Transverse colon (tissue), 4 donors: ENCODE results near the gene ARHGEF4. TPM values are rescaled to one million over a fixed set of nuclear protein-coding genes. Genes with fewer than 3 reads are reported as not detected.

ENCODE experiments used
- DNase-seq: peaks from one replicate; pipeline ENCODE4 v3.0.0-alpha.2; 2019
- H3K27ac ChIP-seq, 4 donors: fragments of 200-600 bp; sonication (generic); 2 replicates each; pipeline ENCODE4 v1.5.1; 2016 to 2018; ENCODE audit warnings: inconsistent platforms in 4 of 4
- H3K27me3 ChIP-seq: fragments of 200-600 bp; sonication (generic); 2 replicates; pipeline ENCODE4 v1.5.1; 2017; ENCODE audit warnings: inconsistent platforms
- H3K36me3 ChIP-seq, 4 donors: fragments of 200-600 bp; sonication (generic); 2 replicates each; pipeline ENCODE4 v1.5.1; 2017 to 2019; ENCODE audit warnings: inconsistent platforms in 4 of 4
- H3K4me1 ChIP-seq, 4 donors: fragments of 200-600 bp; sonication (generic); 2 replicates each; pipeline ENCODE4 v1.5.1; 2017 to 2020; ENCODE audit warnings: inconsistent platforms in 4 of 4
- H3K4me3 ChIP-seq, 4 donors: fragments of 200-600 bp; sonication (generic); 1 replicate in 1 of 4; 2 replicates in 3 of 4; pipeline versions ENCODE4 v1.5.1 to v1.6.1; 2017 to 2019; ENCODE audit warnings: inconsistent platforms in 4 of 4
- H3K9me3 ChIP-seq, 2 donors: fragments of 200-600 bp; sonication (generic); 2 replicates each; pipeline ENCODE4 v1.5.1; 2017 to 2019; ENCODE audit warnings: inconsistent platforms in 2 of 2
- EP300 ChIP-seq: sonication (generic); formaldehyde crosslinking; IDR thresholded peaks from one replicate; pipeline ENCODE4 v1.6.1; 2017; ENCODE audit warnings: antibody characterized with exemption, low read depth
- POLR2A ChIP-seq: fragments of 450-650 bp; IDR thresholded peaks from one replicate; pipeline ENCODE4 v1.6.1; 2016; ENCODE audit warnings: antibody characterized with exemption, mild to moderate bottlenecking, moderate library complexity
- POLR2AphosphoS5 ChIP-seq, 3 donors: sonication (generic); formaldehyde crosslinking; IDR thresholded peaks; one replicate each; pipeline ENCODE4 v1.6.1; 2016; ENCODE audit warnings: antibody characterized with exemption in 3 of 3
- WGBS, 2 donors: methylation state at CpG; one replicate each; pipeline ENCODE4 v1.1.5; 2018; ENCODE audit warnings: low coverage in 1 of 2; 5-methylcytosine and 5-hydroxymethylcytosine counted together
- in situ Hi-C, 4 donors: fragments of 200-750 bp; cut with MboI; loops; one replicate each; pipeline versions ENCODE4 v1.15.0 to v1.15.1; 2017; ENCODE audit warnings: low sequenced_read_pairs in 3 of 4, low pct_ligation_motif_present in 1 of 4, low pct_unique_long_range_greater_than_20kb in 1 of 4
- intact Hi-C: fragments of 100-400 bp; cut with DNase I; formaldehyde crosslinking; loops from one replicate; pipeline ENCODE4 v1.15.1; 2023; ENCODE audit warnings: low total_unique reads
- total RNA-seq, 4 donors: library from RNA; depleted of rRNA; stranded (reverse); fragments of >200 nt; gene quantifications; one replicate each; pipeline ENCODE4 v1.1.0, GENCODE V29; 2016
- TF ChIP-seq, protein P1 (sequence below), 5 experiments: fragments of 200-600 bp in 3 of 5; fragments of 450-650 bp in 2 of 5; sonication (generic) in 3 of 5; IDR thresholded peaks; 1 replicate in 2 of 5; 2 replicates in 3 of 5; pipeline ENCODE4 v1.5.1; 2016 to 2017; ENCODE audit warnings: antibody characterized with exemption in 5 of 5, inconsistent platforms in 3 of 5, mild to moderate bottlenecking in 2 of 5, moderate library complexity in 1 of 5

Gene ARHGEF4
- total RNA-seq, 4 donors from 2014 or later: 1.2 to 16.8 (median 1.7) TPM

- H3K27ac ChIP-seq: no peak overlapping the region
- in situ Hi-C loops: no loop called here
- H3K36me3 ChIP-seq: no peaks in the 10 kb centered on the region
- H3K4me1 ChIP-seq: peaks cover 0 to 5% (median 1%) of the 10 kb centered on the region in 4 donors
- intact Hi-C loops: no loop called here
- no peak for TF ChIP-seq EP300
- TF ChIP-seq, protein P1, sequence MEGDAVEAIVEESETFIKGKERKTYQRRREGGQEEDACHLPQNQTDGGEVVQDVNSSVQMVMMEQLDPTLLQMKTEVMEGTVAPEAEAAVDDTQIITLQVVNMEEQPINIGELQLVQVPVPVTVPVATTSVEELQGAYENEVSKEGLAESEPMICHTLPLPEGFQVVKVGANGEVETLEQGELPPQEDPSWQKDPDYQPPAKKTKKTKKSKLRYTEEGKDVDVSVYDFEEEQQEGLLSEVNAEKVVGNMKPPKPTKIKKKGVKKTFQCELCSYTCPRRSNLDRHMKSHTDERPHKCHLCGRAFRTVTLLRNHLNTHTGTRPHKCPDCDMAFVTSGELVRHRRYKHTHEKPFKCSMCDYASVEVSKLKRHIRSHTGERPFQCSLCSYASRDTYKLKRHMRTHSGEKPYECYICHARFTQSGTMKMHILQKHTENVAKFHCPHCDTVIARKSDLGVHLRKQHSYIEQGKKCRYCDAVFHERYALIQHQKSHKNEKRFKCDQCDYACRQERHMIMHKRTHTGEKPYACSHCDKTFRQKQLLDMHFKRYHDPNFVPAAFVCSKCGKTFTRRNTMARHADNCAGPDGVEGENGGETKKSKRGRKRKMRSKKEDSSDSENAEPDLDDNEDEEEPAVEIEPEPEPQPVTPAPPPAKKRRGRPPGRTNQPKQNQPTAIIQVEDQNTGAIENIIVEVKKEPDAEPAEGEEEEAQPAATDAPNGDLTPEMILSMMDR (IDR thresholded peaks at IDR 0.05): no peak
- no peak for TF ChIP-seq POLR2A
- no peak for TF ChIP-seq POLR2AphosphoS5 (IDR thresholded peaks at IDR 0.05)
- no peak overlapping the region for H3K4me3 ChIP-seq
- no peak for DNase-seq
- peaks cover 46% of the 10 kb centered on the region for H3K27me3 ChIP-seq
- WGBS, 2 donors: 82 to 90% methylated on average over 4 to 14 of the region's 14 CpGs
- no peaks in the 10 kb centered on the region for H3K9me3 ChIP-seq
Measured at GRCh38 chr2:130966775-130967490, 130.2 kb downstream of the ARHGEF4 start.

DNA sequence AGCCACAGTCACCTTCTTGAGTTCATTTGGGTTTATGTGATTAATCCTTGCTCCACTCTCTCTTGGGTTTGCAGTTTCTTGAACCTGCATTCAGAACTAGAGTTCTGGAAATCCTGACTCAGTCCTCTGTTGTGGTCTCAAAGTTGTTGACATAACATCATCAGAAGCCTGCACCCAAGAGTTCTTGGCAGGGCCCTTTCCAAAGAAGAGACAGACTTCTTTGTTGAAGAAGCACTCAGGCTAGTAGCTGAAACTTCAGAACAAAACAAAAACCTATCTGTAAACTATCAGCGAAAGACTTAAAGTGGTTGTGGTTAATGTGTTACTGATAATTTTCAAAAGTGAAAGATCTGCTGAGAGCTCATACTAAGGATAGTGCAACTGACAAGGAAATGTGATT is 135.7 kb downstream of the ARHGEF4 start:
- H3K9me3 ChIP-seq: peaks cover 0 to under 1% of the 10 kb centered on the region in 2 donors
- H3K36me3 ChIP-seq: no peaks in the 10 kb centered on the region
- TF ChIP-seq POLR2AphosphoS5 (IDR thresholded peaks at IDR 0.05) (no peak), POLR2A (no peak), EP300 (no peak)
- TF ChIP-seq, protein P1 (IDR thresholded peaks at IDR 0.05): no peak
- intact Hi-C loops (no loop called here), in situ Hi-C loops (no loop called here)
- H3K27ac ChIP-seq: no peak overlapping the region
- H3K4me1 ChIP-seq: no peaks in the 10 kb centered on the region
- H3K27me3 ChIP-seq: no peaks in the 10 kb centered on the region
- DNase-seq: no peak
- no peak overlapping the region for H3K4me3 ChIP-seq
- 38 to 40% methylated on average over 1 of the region's 1 CpG for WGBS, 2 donors

DNA sequence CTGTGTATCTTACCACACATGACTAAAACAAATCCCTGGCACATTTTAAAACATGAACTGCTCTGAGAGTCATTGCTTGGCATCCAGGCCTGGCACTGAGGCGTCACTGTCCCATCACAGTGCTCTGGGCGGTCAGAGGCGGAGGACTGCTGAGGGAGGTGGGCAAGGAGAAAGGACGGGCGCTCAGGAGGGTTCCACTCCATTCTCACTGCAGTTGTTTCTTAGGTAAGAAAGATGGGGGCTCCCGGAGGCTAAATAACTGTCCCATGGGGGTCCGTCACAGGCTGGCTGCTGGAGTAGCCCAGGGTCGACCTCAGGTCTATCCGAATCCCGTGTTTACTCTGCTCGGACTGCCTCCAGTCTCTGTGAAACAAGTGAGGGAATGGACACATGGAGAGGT is 139.0 kb downstream of the ARHGEF4 start:
- intact Hi-C loops: no loop called here
- 75 to 81% methylated on average over 4 to 11 of the region's 11 CpGs for WGBS, 2 donors

DNA sequence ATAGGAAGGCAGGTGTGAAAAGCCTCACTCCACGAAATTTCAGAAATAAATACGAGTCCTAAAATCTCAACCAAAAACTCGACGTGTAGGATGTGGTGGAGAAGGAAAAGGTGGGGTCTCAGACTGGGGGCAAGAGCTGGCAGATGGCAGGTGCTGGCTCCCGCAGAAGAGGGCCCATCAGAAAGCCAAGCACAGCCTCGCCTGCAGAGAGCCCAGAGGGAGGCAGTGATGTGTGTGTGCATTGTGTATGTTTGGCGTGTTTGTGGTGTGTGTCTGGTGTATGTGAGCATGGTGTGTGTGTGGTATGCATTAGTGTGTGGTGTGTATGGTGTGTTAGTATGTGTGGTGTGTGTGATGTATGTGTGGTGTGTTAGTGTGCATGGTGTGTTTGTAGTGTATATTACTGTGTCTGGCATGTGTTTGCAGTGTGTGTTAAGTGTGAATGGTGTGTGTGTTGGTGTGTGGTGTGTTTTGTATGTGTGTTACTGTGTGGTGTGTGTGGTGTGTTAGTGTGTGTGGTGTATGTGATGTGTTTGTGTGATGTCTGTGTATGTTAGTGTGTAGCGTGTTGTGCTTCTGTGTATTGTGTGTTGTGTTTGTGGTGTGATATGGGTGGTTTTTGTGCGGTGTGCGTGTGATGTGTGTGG is 140.0 kb downstream of the ARHGEF4 start:
- TF ChIP-seq, protein P1 (IDR thresholded peaks at IDR 0.05): no peak
- TF ChIP-seq POLR2A: no peak
- no peak for TF ChIP-seq POLR2AphosphoS5 (IDR thresholded peaks at IDR 0.05)
- no peak for TF ChIP-seq EP300
- intact Hi-C loops (no loop called here), in situ Hi-C loops (no loop called here)
- no peaks in the 10 kb centered on the region for H3K4me1 ChIP-seq
- WGBS, 2 donors: 89 to 92% methylated on average over 8 to 10 of the region's 10 CpGs
- no peak overlapping the region for H3K4me3 ChIP-seq
- H3K9me3 ChIP-seq: peaks cover 0 to 10% of the 10 kb centered on the region in 2 donors
- H3K27ac ChIP-seq: no peak overlapping the region
- no peaks in the 10 kb centered on the region for H3K36me3 ChIP-seq
- H3K27me3 ChIP-seq: no peaks in the 10 kb centered on the region
- DNase-seq: no peak

More for the DNA sequence above, 139.0 kb downstream of the ARHGEF4 start:
- no peak overlapping the region for H3K4me3 ChIP-seq
- H3K9me3 ChIP-seq: peaks cover 0 to 10% of the 10 kb centered on the region in 2 donors
- in situ Hi-C loops: no loop called here
- H3K4me1 ChIP-seq: no peaks in the 10 kb centered on the region
- H3K36me3 ChIP-seq: no peaks in the 10 kb centered on the region
- H3K27me3 ChIP-seq: no peaks in the 10 kb centered on the region
- H3K27ac ChIP-seq: no peak overlapping the region
- DNase-seq: no peak
- TF ChIP-seq POLR2AphosphoS5 (IDR thresholded peaks at IDR 0.05) (no peak), POLR2A (no peak), EP300 (no peak)
- TF ChIP-seq, protein P1 (IDR thresholded peaks at IDR 0.05): no peak
